Activated effector memory CD4-positive, alpha-beta T cell treated with anti-CD3 and anti-CD28 coated beads, Interleukin-2, amount 50 U/mL, for 16 hours (primary cell): ENCODE data around the gene MDFIC.
A peak's percentile ranks its signal among the peaks of the same experiment; 100 is the strongest.

Experiments used
- DNase-seq: peaks from one replicate; pipeline ENCODE4 v3.0.0-alpha.2; 2020

The MDFIC gene

DNA sequence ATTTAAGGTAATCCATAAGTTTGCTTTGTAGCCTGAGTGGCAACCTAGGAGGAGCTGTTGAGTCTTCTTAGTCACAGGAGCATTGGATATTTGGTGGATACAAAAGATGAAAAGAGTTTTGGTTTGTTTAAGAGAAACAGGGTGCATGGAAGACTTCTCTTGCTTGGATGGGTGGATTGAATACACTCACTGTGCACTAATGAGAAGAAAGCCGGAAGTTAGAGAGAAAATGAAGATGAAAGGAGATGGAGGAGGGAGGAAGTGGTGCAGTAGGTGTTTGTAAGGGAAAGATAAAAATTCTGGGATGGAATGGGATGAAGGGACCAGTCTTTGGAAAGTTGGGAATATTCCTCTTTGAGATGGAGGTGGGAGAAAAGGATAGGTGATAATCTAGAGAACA, 7.7 kb downstream of the MDFIC start:
- no peak for DNase-seq

GRCh38 chr7:114930107-114930661, 8.3 kb downstream of the MDFIC start:
- no peak for DNase-seq

- DNase-seq, result no peak
Observed at GRCh38 chr7:114930829-114931655, 9.1 kb downstream of the MDFIC start.

DNA sequence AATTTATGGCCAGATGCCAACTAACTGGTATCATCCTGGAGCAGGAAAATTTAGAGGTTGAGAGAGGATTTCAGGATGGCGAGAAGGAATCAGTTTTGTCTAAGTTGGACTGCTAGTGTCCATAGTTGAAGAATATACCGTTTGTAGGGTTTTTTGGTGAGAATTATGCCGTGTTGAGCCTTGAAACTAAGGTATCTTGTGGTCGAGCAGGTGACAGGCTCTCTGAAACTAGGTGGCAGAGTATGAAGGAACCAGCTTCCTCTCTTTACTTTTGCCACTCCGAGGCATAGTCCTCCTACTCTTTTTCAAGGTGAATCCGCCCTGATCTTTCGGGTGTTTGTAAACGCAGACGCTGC, 9.7 kb downstream of the MDFIC start:
- peak; percentile 74 for DNase-seq

DNA sequence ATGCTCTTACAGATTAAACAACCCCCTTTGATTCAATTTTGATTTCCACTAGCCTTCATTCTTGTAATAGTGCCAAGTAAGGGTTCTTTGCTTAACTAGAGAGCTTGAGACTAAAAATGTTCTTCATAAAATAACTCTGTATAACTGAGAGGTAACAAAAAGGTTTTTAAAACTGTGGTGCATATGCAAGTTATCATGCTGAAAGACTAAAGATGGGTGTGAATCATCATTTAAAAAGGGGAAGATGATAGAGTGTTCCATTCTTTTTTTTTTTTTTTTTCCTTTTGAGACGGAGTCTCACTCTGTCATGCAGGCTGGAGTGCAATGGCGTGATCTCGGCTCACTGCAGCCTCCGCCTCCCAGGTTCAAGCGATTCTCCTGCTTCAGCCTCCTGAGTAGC, 11.1 kb downstream of the MDFIC start:
- no peak for DNase-seq

- DNase-seq, result no peak
Observed at GRCh38 chr7:114933658-114934057, 11.8 kb downstream of the MDFIC start.

- no peak for DNase-seq
Observed at GRCh38 chr7:114934086-114934485, 12.2 kb downstream of the MDFIC start.

DNA sequence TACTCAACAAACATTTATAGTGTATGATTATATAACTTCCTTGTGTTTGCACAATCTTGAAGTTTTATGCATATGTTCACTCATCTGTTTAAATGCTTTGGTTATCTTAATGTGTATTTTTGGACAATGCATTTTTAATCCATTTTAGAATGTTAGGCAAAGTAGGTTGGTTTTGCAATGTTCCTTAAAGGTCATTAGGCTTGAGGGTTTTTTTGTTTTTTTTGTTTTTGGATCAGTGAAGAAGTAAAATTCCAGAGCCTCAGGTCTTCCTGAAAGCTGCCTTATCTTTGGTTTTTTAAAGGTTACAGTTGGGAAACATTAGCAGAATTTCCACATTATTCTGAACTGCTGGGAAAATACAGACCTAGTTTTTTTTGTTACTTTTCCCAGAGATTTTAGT, 12.8 kb downstream of the MDFIC start:
- DNase-seq, result no peak

DNA sequence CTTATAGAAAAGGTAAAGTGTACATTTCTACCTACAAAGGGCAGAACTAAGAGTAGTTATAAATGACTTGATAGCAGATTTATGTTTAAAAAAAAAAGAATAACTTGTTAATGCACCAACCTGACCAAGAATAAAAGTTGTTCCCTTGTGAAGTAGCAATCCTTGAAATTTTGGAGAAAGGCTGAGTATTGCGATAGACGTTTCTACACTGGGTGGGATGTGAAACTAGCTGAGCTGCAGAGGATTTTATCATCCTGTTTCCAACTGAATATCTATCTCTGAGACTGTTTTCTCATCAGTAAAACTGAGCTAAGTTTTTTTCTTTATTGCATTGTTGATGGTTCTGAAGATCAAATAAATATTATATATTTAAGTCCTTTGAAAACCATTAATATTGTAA, 14.6 kb downstream of the MDFIC start:
- no peak for DNase-seq

GRCh38 chr7:114937446-114937845, 15.6 kb downstream of the MDFIC start:
- DNase-seq, result no peak

- no peak for DNase-seq
Observed at GRCh38 chr7:114938785-114939184, 16.9 kb downstream of the MDFIC start.

- DNase-seq, result peak; percentile 73
Observed at GRCh38 chr7:114939484-114940097, 17.7 kb downstream of the MDFIC start.

- DNase-seq, result no peak
Observed at GRCh38 chr7:114940220-114940619, 18.3 kb downstream of the MDFIC start.

- DNase-seq, result no peak
Observed at GRCh38 chr7:114941692-114942091, 19.8 kb downstream of the MDFIC start.

- DNase-seq, result no peak
Observed at GRCh38 chr7:114942446-114943175, 20.7 kb downstream of the MDFIC start.

DNA sequence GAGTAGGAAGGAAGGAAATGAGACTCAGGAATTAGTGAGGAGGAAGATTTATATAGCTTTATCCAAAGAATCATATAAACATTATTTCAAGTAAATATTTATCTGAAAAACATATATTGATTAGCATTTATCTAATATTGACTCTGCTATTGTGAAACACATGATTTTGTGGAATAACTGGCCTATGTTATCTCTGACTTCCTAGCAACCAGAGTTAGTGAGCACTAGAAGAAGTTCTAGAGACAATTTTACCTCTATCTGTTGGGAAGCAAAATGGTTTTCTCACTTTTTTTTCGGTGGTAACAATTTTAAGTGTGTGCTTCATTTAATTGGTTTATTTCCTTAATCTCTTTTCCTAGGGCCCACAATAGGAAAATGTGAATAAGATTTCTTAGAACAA, 21.6 kb downstream of the MDFIC start:
- DNase-seq, result no peak

DNA sequence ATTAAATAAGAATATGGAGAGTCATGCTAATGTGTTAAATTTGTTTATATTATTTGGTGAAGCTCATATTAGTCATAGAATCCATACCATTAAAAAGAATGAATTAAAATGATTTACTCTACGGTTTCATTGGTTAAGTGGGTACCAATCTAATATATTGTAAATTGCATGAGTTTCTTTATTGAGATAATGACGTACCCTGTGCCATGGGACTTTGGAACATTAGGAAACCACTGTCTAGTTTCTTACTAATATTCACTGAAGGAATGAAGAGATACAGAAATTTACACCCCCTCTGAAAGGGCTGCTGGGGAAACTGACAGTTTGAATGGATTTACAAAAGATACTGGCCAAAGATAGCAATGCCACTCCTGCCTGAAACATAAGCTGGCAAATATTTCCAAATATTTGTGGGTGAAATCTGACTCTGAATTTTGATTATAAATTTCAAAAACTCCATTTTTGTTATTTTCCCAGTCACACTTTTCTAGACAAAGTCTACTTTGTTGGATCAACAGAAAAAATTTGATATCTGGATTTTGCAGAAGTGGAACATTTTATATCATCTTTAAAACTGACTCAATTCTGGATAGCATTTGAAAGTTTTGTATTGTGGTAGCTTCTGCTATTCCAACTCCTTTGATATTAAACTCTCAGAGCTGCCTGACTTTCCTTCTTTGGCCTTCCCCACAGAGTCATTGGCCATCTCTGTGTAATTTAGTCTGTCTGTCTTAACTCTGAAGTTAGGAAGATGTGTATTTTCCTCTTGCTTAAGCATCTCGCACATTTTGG, 22.3 kb downstream of the MDFIC start:
- DNase-seq, result no peak

DNA sequence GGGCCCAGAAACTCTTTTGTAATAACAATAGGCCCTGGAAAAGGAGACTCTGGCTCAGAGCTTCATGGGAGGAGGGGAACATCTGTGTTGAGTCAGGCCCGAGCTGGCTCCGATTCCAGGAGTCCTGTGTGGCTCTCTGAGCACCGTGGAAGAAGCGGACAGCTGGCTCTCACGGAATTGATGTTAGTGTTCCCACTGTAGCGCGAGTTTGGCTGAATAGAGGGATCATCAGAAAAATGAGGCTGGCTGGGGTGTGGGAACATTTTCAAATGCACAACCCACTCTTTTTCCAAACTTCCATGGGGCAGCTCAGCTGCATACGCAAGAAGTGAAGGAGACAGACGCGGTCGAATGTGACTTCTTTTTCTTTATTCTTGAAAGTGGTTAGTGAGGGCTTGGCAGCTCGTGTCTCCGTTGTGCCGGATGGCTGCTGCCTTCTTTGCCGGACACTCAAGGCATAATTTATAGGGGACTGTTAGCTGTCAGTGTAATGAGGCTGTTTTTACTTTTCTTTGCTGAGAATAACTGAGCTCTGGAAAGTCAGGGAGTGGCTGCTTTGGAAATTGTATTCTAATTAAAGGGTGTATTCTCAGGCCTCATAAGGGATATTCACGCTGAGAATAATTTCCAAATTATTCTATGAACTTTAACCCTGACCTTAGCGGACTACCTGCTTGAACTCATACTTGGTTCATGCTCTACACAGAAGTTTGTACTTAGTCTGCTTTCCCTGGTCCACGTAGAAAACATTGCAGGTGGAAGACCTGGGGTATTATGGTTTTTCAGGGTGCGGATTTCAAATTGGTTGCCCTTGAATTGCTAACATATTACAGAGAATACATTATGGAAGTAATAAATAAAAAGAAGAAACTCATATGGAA, 23.1 kb downstream of the MDFIC start:
- DNase-seq, result no peak

DNA sequence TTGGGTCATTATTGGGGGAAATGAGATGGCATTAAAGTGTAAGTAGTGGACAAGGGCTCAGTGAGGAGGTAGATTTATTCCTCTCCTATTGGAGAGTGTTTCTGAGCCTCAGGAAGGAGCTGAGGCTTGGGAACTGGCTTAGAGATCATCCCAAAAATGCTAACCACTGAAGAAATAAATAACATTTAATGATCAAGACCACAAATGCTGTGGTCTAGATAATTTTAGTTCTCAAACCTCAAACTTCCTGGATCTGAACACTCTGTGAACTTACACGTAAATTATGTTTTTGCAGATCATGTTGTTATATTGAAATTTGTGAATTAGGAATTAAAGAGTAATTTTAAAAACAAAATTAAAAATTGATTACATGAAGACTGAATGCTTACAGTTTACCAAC, 27.3 kb downstream of the MDFIC start:
- no peak for DNase-seq

GRCh38 chr7:114952296-114952695, 30.4 kb downstream of the MDFIC start:
- DNase-seq, result no peak

DNA sequence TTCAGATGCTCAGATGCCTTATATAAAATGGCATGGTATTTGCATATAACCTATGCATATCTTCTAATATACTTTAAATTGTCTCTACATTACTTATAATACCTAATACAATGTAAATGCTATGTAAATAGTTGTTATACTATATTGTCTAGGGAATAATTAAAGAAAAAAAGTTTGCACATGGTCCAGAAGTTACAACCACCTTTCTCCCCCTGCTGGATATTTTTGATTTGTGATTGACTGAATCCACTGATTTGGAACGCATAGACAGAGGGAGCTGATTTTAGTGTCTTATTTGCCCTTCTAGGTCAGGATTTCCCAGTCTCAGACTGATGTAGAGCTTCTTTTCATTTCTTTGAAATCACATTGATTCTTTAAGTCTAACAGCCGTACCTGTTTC, 31.8 kb downstream of the MDFIC start:
- DNase-seq, result no peak

DNA sequence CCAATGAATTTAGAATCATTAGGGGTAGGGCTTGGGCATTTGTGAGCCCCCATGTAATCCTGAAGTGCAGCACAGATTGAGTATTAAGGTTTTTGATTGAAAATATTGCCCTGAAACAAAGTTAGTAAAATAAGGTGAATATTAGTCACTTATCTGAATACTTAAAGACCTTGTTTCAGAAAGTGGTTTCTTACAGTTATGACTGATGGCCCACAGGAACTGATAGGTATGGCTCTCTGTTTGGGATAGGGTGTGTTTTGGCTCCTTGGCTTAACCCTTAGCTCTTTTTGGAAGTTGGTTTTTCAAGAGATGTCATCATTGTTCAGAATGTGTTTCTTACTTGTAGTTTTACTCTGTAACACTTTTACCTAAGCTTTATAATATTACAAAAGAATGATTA, 34.8 kb downstream of the MDFIC start:
- no peak for DNase-seq
